NB4 (cell line): ENCODE measurements around the gene TBC1D22A.

Source experiments
- DNase-seq: peaks from one replicate; pipeline ENCODE4 v3.0.0; 2010; ENCODE audit warnings: low read depth
- H3K4me3 ChIP-seq: one replicate; pipeline ENCODE4 v1.5.1; 2011; ENCODE audit warnings: mild to moderate bottlenecking, low read depth, low read length, moderate library complexity
- CTCF ChIP-seq: IDR thresholded peaks from one replicate; pipeline ENCODE4 v1.5.1; 2012; ENCODE audit warnings: low read depth, low read length
- MYC ChIP-seq: IDR thresholded peaks from 2 replicates; pipeline ENCODE4 v1.6.1; 2011; ENCODE audit warnings: low read depth, low read length
- POLR2A ChIP-seq: IDR thresholded peaks from 2 replicates; pipeline ENCODE4 v1.6.1; 2011; ENCODE audit warnings: mild to moderate bottlenecking; ENCODE audit not compliant: insufficient read length; ENCODE audit errors: extremely low read depth
- TF ChIP-seq, protein P1 (sequence below): IDR thresholded peaks from 2 replicates; pipeline ENCODE4 v1.6.1; 2011; ENCODE audit warnings: low read depth, low read length

Gene TBC1D22A

GRCh38 chr22:47160141-47160541 lies 397.7 kb downstream of the TBC1D22A start:
- no peak overlapping the region for H3K4me3 ChIP-seq
- no peak for DNase-seq

GRCh38 chr22:47160781-47161520 lies 398.5 kb downstream of the TBC1D22A start:
- TF ChIP-seq POLR2A, result no peak
- no peak for TF ChIP-seq MYC
- TF ChIP-seq, protein P1, sequence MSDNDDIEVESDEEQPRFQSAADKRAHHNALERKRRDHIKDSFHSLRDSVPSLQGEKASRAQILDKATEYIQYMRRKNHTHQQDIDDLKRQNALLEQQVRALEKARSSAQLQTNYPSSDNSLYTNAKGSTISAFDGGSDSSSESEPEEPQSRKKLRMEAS, result no peak
- no peak for TF ChIP-seq CTCF
- H3K4me3 ChIP-seq, result no peak overlapping the region
- no peak for DNase-seq

More at GRCh38 chr22:47160141-47160541, 397.7 kb downstream of the TBC1D22A start:
- no peak for TF ChIP-seq CTCF

DNA sequence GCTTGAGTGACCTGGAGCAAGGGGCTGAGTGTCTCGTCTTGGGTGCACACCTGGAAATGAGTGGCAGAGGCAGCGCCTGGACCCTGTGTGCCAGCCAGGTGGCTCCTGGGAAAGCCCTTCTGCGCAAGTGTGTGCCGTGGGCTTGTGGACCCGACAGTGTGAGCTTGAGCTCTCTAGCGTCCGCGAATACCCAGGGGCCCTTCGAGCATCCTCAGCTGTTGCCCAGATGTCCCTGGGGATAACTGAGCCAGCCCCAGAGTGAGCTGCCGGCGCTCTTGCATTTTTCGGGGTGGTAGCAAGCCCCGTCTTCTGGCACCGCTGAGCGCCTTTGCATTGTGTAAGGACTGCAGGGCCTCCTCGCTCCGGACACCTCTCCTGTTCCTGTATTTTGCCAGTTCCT lies 399.2 kb downstream of the TBC1D22A start:
- H3K4me3 ChIP-seq, result no peak overlapping the region
- peak; percentile 54 for DNase-seq
- no peak for TF ChIP-seq MYC
- TF ChIP-seq CTCF, result no peak
- TF ChIP-seq POLR2A, result no peak
- TF ChIP-seq, protein P1, result no peak

DNA sequence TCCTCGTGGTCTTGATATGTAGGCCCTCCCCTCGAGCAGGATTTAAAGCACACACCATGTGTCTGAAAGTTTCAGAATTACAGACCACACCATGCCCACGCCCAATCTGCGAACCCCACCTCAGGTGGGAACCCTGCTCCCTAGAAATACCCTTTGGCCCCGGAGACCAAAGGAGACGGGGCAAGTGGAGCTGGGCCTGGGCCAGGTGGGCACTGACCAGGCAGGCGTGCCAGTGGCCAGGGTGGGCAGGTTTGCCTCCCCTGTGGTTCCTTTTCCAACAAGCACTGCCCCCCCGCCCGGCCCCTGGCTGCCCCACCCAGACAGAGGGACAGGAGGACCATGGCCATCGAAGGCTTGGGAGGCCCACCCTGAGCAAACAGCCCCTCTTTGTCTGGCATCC lies 400.4 kb downstream of the TBC1D22A start:
- no peak overlapping the region for H3K4me3 ChIP-seq
- no peak for DNase-seq
- TF ChIP-seq POLR2A, result no peak
- TF ChIP-seq, protein P1, result no peak
- no peak for TF ChIP-seq CTCF
- no peak for TF ChIP-seq MYC

- TF ChIP-seq, protein P1, result no peak
- TF ChIP-seq MYC (no peak), POLR2A (no peak), CTCF (no peak)
- no peak for DNase-seq
Measured at GRCh38 chr22:47163481-47163855, 401.0 kb downstream of the TBC1D22A start.

More at GRCh38 chr22:47163481-47163855, 401.0 kb downstream of the TBC1D22A start:
- H3K4me3 ChIP-seq, result no peak overlapping the region
